ENCODE data around the gene MDGA2. TPM values are rescaled to one million over a fixed set of nuclear protein-coding genes. Genes with fewer than 3 reads are reported as not detected.

Gene MDGA2
- total RNA-seq, 1 donor from 2014 or later = 0.39 TPM

DNA sequence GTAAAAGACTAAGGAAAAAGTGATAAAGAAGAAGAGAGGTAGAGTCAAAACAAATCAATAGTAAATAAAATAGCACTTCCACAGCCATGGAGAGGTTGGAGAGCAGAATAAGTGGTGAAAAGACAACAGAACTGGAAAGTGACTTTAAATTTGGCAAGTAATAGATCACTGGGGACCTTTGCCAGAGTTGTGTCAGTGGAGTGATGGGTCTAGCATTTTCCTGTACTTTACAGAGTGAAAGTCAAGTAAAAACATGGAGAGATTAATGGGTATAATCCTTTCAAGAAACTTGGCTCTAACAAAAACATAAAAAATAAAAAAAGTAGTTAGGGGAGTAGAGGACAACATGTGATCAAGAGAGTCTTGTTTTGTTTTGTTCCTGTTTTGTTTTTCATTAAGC, 521.7 kb downstream of the MDGA2 start:
- Mint-ChIP-seq H3K27me3 (ENCODE audit: unreplicated experiment) (no peaks in the 10 kb centered on the region), H3K4me3 (ENCODE audit: unreplicated experiment) (no peak overlapping the region), H3K27ac (ENCODE audit: unreplicated experiment) (no peak overlapping the region), H3K9me3 (ENCODE audit: unreplicated experiment) (no peaks in the 10 kb centered on the region), H3K4me1 (ENCODE audit: low read depth, unreplicated experiment) (no peaks in the 10 kb centered on the region), H3K36me3 (ENCODE audit: unreplicated experiment) (no peaks in the 10 kb centered on the region)
- TF ChIP-seq, protein P1, sequence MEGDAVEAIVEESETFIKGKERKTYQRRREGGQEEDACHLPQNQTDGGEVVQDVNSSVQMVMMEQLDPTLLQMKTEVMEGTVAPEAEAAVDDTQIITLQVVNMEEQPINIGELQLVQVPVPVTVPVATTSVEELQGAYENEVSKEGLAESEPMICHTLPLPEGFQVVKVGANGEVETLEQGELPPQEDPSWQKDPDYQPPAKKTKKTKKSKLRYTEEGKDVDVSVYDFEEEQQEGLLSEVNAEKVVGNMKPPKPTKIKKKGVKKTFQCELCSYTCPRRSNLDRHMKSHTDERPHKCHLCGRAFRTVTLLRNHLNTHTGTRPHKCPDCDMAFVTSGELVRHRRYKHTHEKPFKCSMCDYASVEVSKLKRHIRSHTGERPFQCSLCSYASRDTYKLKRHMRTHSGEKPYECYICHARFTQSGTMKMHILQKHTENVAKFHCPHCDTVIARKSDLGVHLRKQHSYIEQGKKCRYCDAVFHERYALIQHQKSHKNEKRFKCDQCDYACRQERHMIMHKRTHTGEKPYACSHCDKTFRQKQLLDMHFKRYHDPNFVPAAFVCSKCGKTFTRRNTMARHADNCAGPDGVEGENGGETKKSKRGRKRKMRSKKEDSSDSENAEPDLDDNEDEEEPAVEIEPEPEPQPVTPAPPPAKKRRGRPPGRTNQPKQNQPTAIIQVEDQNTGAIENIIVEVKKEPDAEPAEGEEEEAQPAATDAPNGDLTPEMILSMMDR (IDR thresholded peaks at IDR 0.05; ENCODE audit: partially characterized antibody, unreplicated experiment) = no peak
- DNase-seq = no peak

DNA sequence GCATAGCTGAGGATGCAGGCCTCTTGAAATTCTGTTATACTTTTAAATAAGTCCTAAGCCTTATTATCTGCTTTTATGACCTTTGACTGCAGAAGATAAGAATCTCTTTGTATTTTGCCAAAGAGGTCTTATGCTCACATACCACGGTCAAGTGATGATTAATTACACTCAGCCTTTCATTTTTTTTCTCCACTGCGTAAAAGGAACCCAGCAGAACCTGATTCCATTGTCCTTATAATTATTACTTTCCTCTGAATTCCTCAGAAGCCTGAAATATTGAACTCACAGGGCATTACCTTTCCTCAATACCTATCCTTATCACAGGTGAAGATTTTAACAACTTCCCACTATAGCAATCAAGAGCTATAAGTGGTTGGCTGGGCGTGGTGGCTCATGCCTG, 525.1 kb downstream of the MDGA2 start:
- no peak overlapping the region for H3K27ac Mint-ChIP-seq (ENCODE audit: unreplicated experiment)
- no peaks in the 10 kb centered on the region for H3K27me3 Mint-ChIP-seq (ENCODE audit: unreplicated experiment)

DNA sequence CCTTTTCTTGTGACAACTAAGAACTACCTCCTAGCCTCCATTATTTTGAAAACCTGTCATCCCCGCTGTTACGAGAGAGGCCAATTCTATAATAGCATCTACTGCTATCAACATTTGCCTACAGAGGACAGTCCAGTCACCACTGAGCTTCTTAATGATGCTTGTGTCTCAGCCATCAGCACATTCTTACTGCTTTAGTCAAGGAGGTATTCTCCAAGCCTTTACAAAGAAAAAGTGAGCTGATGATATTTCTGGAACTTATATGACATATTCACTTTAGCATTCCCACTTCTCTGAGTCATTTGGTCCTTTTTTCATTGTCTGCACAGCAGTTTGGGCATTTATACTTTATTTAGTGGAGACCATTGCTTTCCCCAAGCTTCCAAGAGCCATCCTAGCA, 526.1 kb downstream of the MDGA2 start:
- Mint-ChIP-seq H3K9me3 (ENCODE audit: unreplicated experiment) (no peaks in the 10 kb centered on the region), H3K4me3 (ENCODE audit: unreplicated experiment) (no peak overlapping the region), H3K27ac (ENCODE audit: unreplicated experiment) (no peak overlapping the region), H3K36me3 (ENCODE audit: unreplicated experiment) (no peaks in the 10 kb centered on the region), H3K27me3 (ENCODE audit: unreplicated experiment) (no peaks in the 10 kb centered on the region), H3K4me1 (ENCODE audit: low read depth, unreplicated experiment) (no peaks in the 10 kb centered on the region)
- TF ChIP-seq, protein P1 (IDR thresholded peaks at IDR 0.05; ENCODE audit: partially characterized antibody, unreplicated experiment) = no peak
- no peak for DNase-seq

More for the DNA sequence above, 525.1 kb downstream of the MDGA2 start:
- Mint-ChIP-seq H3K4me3 (ENCODE audit: unreplicated experiment) (no peak overlapping the region), H3K4me1 (ENCODE audit: low read depth, unreplicated experiment) (no peaks in the 10 kb centered on the region), H3K36me3 (ENCODE audit: unreplicated experiment) (no peaks in the 10 kb centered on the region), H3K9me3 (ENCODE audit: unreplicated experiment) (no peaks in the 10 kb centered on the region)
- TF ChIP-seq, protein P1 (IDR thresholded peaks at IDR 0.05; ENCODE audit: partially characterized antibody, unreplicated experiment) = no peak
- DNase-seq = no peak

DNA sequence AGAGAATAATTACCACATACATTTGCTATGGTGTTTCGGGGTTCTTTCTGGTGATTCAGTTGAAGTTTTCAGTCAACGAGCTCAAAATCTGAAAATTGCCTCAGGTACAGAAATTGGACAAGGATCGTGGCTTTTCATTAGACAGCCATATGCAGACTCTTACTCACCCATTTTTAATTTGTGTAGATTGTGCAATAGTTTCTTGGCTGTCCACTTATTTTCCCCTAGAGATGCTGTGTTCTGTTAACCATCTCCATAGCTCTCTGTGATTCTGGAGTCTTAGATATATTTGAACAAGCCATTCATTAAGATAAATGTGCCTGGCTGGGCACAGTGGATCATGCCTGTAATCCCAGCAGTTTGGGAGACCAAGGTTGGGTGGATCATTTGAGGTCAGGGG, 526.7 kb downstream of the MDGA2 start:
- Mint-ChIP-seq H3K27me3 (ENCODE audit: unreplicated experiment) (no peaks in the 10 kb centered on the region), H3K9me3 (ENCODE audit: unreplicated experiment) (no peaks in the 10 kb centered on the region), H3K36me3 (ENCODE audit: unreplicated experiment) (no peaks in the 10 kb centered on the region), H3K4me1 (ENCODE audit: low read depth, unreplicated experiment) (no peaks in the 10 kb centered on the region), H3K4me3 (ENCODE audit: unreplicated experiment) (no peak overlapping the region), H3K27ac (ENCODE audit: unreplicated experiment) (no peak overlapping the region)
- DNase-seq = no peak
- TF ChIP-seq, protein P1 (IDR thresholded peaks at IDR 0.05; ENCODE audit: partially characterized antibody, unreplicated experiment) = no peak

DNA sequence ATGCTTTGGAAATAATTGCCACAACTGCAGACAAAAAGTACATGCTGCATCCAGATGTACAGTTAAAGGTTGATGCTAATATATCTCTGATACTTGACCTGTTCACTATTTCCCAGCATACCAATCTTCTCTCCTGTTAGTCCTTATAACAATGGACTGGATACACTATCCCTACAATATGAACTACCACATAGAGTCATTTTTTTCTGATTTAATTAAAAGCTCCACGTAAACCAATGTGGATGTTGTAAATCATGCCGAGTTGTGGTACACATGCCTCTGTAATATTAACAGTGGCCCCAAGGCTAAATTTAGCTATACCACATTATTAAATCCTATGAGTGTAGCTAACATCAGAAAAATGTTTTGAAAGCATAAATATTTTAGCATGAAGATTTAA, 554.8 kb downstream of the MDGA2 start:
- Mint-ChIP-seq H3K36me3 (ENCODE audit: unreplicated experiment) (no peaks in the 10 kb centered on the region), H3K4me3 (ENCODE audit: unreplicated experiment) (no peak overlapping the region), H3K27me3 (ENCODE audit: unreplicated experiment) (no peaks in the 10 kb centered on the region), H3K4me1 (ENCODE audit: low read depth, unreplicated experiment) (no peaks in the 10 kb centered on the region), H3K9me3 (ENCODE audit: unreplicated experiment) (no peaks in the 10 kb centered on the region), H3K27ac (ENCODE audit: unreplicated experiment) (no peak overlapping the region)
- TF ChIP-seq, protein P1 (IDR thresholded peaks at IDR 0.05; ENCODE audit: partially characterized antibody, unreplicated experiment) = no peak
- DNase-seq = no peak
